Dermis microvascular lymphatic vessel endothelial cell (primary cell): Measurements from ENCODE around the gene RNMT. TPM values are rescaled to one million over a fixed set of nuclear protein-coding genes. Genes with fewer than 3 reads are reported as not detected.
"Not testable (repeated sequence)": the region's sequence is repeated elsewhere in the genome, so short reads cannot be mapped to it uniquely, and the experiment has no call there.

ENCODE experiments used
- DNase-seq, 2 donors: peaks; one replicate each; pipeline versions ENCODE4 v3.0.0 to v3.0.0-alpha.2; 2010; ENCODE audit warnings: low read depth in 2 of 2
- total RNA-seq: library from RNA; depleted of rRNA; stranded (reverse); fragments of >200 nt; gene quantifications from 2 replicates; pipeline ENCODE4 v1.2.1, GENCODE V29; 2014

RNMT gene
- total RNA-seq, 1 donor from 2014 or later: 16.8 TPM

DNA sequence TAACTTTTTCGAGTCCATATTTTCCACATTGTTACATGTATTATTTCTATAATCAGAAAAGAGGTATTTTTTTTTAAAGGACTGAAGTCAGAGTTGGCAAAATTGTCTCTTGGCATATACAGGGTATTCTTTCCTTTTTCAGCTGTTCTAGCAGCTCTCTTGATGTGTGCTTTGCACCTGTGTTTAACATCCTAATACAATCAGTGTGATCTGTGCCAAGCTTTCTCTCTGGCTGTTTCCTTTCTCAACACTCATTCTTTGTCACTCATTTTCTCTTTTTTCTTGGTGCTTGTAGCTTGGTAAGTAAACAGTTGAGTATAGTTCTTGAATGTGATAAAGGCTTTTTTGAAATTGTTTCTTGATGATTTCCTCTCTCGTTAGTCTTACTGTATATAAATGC lies 9.2 kb downstream of the RNMT start:
- peak in 1 of 2 donors; percentile 22 for DNase-seq

DNA sequence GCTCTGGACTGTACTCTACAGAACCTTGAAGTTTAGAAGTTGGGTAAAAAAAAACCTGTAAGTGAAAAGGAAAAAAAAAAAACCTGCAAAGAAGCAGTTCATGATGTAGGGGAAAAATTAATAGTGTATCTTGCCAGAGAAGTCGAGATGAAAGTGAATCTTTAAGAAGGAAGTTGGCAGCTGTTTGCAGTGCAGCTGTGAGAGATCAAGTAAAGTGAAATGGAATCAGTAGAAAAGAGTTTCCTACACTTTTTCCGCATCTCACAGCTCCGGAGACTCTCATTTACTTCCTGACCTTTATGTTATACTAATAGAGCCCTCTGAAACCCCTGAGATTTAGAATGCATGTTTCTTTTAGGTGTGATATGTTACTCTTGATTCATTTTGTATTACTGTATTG lies 19.2 kb downstream of the RNMT start:
- DNase-seq: no peak

DNA sequence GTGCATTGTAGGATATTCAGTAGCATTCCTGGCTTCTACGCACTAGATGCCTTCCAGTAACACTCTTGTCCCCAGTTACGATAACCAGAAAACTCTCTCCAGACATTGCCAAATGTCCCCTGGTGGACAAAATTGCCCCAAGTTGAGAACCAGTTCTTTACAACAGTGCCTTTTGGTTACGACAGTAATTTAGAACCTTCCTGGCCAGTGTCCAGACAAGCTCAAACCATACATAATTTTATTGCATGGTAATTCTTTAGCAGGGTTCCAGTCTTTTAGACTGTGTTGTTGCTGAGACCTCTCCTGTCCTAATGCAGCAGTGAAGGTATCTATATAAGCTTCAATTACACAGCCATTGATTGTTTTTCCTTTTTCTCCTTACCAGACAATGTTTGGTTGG lies 20.2 kb downstream of the RNMT start:
- DNase-seq: no peak

DNA sequence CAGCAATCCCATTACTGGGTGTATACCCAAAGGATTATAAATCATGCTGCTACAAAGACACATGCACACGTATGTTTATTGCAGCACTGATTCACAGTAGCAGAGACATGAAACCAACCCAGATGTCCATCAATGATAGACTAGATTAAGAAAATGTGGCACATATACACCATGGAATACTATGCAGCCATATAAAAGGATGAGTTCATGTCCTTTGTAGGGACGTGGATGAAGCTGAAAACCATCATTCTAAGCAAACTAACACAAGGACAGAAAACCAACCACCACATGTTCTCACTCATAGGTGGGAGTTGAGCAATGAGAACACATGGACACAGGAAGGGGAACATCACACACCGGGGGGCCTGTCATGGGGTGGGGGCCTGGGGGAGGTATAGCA lies 25.1 kb downstream of the RNMT start:
- not testable (repeated sequence) for DNase-seq

DNA sequence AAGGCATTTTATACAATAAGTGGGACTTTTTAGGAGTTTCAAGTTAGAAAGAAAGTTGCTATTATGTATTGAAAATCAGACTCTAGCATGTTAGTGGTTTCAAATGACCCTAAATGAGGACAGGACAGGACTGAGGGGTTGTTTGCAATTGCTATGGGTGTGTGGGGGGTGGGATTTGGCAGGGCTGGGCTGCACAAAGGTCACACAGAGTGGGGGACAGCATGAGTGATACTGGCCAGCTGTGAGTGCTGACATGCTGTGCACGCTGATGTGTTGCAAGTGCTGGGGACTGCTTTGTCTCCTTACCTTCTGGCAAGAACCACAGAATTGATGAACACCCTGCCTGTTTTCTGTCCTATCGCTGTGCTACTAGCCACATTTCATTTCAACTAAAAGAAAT lies 29.8 kb downstream of the RNMT start:
- no peak for DNase-seq

DNA sequence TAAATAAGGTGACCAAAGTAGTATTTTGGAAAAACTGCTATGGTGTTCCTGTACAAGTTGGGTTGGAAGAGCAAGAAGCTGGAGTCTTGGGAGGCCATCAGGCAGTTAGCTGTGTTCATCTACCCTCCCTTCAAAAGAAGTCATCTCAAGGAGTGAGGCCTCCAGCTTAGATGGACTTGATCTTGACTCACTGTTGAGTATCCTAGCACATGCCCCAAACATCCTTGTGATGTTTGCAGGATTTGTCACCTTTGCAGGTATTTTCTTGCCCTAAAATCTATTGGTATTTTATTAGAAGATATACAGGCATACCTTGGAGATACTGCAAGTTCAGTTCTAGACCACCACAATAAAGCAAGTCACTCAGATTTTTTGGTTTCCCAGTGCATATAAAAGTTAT lies 30.2 kb downstream of the RNMT start:
- DNase-seq: no peak

DNA sequence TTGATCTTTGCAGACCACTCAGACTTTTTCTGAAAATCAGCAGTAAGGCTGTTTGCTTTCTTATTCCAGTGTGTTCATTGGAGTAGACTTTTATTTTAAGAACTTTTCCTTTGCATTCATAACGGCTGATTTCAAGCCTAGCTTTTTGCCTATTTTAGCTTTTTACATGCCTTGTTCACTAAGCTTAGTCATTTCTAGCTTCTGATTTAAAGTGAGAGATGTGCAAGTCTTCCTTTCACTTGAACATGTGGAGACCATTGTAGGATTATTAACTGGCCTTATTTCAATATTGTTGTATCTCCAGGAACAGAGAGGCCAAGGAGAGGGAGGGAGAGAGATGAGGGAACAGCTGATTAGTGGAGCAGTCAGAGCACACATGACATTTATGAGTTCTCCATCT lies 32.1 kb downstream of the RNMT start:
- no peak for DNase-seq

DNA sequence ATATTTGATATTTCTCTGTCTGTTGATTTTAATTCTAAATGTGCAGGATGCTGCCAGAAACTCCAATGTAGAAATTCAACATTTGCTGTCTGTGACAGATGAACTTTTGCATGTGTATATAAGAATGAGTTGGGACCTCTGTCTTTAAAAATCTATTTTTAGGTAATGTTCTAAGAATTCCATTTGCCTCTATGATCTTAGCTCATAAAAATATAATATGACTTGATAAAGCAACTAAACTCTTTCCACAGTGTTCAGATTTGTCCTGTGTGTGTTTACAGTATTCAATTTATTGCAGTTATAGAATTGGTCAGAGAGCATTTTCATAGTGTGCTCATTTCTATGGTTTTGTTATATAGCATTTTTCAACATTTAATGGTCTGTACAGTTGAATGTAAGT lies 33.6 kb downstream of the RNMT start:
- DNase-seq: no peak

DNA sequence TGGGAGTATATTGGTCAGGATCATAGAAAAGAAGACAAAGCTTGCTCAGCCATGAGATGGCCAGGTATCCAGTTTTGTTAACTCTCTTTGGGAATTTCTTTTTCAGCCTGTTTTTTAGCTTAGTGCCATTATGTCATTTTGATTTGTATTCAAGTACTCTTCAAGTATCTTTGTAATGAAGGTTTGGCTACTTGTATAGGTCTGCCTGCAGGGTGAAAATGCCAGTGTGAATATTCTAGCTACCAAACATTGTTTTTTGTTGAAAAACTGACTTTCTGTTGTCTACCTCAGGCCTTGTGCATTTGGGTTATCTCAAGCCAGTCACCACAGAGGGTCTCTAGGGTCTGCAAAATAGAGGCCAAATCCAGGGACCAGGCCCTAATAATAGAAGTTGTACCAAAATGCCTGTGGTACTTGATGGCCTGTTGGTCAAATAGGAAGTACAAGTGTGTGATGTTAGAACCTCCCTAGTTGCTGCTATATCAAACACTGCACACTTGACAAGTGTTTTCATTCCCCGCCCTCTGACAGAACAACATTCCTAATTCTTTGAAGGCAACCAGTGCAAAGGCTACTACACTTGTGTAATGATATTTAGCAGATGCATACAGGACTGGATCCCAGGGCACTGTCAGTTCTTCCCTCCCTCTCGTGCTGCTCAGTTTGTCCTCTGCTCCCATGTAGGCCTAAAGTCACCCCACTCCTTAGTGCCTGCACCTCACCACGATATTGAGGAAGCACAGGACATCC lies 36.4 kb downstream of the RNMT start:
- DNase-seq: no peak

DNA sequence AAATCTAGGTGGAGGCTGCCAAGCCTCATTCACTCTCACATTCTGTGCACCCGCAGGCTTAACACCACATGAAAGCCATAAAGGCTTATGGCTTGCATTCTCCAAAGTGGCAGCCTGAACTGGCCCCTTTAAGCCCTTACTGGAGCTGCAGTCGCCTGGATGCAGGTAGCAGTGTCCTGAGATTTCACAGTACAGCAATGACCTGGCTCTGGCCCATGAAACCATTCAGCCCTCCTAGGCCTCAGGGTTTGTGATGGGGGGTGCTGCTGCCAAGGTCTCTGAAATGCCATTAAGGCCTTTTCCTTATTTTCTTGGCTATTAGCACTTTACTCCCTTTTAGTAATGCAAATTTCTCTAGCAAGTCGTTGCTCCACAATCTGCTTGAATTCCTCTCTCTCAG lies 48.6 kb downstream of the RNMT start:
- DNase-seq: no peak

DNA sequence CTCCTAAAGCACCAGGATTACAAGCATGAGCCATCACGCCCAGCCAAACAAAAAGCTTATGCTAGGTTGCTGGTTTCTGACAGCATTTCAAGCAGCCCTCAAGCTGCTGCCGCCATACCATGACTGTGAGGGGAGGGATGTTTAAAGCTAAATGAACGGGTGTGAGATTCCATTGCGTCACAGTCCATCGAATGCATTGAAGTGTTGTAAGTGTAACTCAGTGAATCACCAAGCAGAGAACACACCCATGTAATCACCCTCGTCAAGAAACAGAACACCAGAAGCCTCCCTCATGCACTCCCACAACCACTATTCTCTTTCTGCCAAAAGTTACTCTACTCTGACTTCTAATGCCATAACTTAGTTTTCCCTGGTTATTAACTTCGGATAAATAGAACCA lies 64.7 kb downstream of the RNMT start:
- no peak for DNase-seq

DNA sequence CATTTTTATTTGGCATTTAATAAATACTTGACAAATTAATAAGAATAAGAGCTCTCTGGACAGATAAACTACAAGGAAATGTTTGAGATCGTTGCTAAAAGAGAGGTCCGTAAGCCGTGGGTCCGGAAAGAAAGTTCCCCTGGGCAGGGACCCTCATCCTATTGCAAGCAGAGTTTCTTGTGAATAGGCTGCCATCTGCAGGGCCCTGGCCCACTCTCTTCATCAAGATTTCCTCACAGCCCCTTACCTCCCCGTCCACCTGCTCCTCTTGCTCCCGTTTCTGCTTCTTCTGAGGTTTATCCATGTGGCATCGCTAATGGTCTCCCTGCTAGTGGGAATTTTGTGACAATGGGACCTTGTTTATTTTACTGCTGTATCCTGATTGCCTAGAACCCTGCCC lies 67.3 kb downstream of the RNMT start:
- no peak for DNase-seq

DNA sequence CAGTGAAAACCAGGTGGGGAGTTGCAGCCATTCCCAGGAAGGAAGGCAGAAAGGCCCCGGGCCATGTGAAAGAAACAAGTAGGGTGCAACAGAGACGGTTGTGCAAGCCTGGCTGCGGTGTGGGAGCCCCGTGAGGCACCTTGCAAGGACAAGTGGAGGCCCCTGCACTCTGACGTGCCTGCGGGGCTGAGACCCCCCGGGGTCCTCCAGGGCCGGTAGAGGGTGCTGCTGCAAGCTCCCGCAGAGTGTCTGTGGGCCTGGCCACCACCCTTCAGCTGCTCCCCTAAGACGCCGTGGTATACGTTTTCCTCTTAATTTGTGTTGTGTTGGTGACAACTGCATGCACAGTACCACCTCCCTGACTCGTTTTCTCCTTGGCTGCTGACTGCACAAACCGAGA lies 70.0 kb downstream of the RNMT start:
- no peak for DNase-seq

DNA sequence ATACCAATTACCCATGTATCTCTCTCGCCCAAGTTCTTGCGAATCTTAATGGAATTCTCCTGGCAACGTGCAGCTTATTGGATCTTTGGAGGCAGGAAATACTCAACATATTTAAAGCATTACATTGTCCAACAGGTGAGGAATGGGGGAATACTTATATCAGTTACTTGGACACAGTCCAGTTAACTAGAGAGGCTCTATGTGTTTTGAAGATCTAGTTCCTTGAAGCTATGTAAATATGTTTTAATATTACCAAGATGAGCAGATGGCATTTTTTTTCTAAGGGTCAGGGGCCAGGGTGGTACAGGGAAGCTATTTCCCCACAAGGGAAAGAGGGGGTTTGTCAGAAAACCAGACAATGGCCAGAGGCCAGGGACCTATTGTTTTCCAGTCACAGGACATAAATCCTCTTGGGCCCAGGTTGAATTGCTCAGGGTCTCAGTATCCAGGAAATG lies 70.7 kb downstream of the RNMT start:
- peak; percentile 49 to 82 for DNase-seq

DNA sequence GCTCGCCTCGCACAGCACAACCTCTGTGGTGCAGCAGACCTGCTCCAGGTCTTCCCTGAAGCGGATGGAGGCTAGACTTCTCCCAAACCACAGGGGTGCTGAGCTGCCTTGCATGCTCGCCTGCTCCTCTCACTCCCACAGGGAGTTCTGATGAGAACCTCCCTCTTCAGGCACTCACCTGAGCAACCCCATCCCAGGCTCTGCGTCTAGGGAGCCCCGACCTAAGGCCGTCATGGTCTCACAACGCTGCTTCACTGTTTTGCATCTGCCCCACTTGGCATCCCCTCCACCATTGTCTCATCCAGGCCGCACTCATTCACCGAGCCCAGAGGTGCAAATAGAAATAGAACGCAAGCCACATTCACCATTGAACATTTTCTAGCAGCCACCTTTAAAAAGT lies 72.9 kb downstream of the RNMT start:
- DNase-seq: no peak

DNA sequence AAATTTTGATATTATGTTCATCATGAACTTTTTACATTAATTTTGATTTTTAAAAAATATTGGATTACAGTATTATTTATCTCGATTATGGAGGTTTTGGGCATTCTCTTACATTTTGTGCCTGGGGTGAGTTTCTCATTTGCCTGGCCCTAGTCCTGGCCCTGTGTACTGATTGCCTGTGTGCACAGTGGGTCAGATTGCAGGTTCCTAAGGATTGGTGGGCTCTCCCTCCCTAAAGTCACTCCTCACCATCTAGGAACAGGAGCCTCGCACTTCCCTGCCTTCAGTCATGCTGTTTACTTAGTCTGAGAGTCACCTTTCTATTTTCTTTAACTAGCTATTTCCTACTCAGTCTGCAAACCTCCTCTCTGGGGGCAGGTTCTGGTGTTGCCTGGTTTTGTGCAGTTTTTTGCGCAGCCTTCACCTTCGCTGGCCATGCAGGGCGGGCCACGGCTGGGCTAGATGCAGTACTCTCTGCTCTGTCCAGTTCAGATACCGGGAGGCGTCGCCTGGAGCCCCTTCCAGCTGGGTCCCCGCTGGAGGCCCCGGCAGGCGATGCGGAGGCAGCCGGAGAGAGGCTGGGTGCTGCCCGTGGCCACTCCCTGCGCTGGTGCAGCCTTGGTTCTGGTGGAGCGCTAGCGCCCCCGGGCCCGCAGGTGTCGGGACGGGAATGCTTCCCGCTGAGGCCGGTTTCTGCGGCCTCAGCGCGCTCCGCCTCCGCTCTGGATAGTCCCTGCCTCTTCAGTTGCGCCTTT lies 74.2 kb downstream of the RNMT start:
- peak in 1 of 2 donors; percentile 73 for DNase-seq

DNA sequence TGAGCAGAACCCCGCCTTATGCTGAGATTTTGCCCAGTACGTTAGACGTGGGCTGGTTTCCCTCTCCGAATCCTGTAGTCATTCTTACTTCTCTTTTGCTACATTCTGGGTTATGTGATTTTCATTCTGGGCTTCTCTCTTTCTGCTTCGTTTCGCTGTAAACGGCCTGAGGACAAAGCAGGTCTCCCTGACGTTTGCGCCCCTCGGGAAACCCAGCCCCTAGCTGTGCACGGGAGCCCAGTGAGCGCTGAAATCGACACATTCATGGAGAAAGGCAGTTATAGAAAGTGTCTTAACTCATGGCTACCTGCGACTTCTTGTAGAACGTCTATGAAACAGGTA lies 74.8 kb downstream of the RNMT start:
- no peak for DNase-seq

DNA sequence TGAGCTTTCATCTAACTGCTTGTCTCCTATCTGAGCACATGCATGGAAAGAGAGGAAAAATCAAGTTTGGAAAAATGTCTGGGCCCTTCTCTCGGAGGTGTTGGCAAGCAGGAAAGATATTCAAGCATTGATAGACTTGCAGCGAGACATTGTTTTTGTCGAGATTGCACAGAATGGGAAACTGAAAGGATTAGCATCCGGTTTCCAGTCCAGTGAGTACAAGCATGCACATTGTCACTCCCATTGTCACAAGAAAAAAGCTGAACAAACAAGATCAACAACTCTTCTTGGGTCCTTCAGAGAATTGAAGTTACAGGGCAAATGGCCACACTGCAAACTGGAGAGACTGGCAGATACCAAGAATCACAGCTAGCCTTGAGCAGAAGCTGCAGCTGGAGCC lies 77.8 kb downstream of the RNMT start:
- DNase-seq: peak in 1 of 2 donors; percentile 46

DNA sequence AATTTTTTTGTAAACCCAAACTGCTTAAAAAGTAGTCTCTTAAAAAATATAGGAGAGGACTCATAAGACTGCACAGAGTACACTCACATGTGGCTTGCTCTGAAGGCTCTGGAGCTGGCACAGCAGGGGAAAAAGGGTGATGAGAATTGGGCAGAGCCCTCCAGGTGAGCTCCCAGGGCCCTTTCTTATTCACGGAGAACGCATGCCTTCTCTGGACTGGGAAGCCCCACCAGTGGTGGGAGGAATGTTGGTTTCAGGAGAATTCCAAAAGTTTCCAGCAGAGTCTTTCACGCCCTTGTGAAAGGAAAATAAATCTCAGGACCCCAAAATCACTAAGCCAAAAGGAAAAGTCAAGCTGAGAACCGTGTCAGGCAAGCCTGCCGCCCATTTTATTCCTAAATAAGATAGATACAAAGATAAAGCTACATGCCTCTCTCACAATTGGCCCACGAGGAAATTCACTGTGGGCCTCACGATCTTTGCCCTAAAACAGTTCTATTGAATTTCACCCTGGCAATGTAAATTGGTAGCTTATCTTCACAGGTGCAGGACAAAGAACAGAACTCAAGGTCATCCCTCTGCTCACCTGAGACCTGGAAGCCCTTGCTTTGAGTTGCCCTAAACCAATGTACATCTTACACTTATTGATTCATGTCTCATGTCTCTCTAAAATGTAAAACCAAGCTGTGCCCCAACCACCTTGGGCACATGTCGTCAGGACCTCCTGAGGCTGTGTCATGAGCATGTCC lies 82.0 kb downstream of the RNMT start:
- no peak for DNase-seq

DNA sequence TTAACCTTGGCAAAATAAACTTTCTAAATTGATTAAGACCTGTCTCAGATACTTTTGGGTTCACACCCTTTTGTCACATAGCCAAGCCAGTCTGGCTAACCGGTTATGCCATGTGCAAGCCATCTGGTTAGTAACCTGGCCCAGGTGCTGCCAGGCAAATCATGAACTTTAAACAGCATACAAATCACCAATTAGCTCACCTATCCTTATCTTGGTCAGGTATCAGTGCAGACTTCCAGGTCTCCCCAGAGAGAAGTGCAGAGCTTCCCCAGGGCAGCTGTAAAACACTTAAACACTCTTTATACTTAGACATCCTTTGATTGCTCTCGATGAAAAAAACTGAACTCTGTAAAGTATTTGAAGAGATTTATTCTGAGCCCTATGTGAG lies 82.6 kb downstream of the RNMT start:
- DNase-seq: no peak

DNA sequence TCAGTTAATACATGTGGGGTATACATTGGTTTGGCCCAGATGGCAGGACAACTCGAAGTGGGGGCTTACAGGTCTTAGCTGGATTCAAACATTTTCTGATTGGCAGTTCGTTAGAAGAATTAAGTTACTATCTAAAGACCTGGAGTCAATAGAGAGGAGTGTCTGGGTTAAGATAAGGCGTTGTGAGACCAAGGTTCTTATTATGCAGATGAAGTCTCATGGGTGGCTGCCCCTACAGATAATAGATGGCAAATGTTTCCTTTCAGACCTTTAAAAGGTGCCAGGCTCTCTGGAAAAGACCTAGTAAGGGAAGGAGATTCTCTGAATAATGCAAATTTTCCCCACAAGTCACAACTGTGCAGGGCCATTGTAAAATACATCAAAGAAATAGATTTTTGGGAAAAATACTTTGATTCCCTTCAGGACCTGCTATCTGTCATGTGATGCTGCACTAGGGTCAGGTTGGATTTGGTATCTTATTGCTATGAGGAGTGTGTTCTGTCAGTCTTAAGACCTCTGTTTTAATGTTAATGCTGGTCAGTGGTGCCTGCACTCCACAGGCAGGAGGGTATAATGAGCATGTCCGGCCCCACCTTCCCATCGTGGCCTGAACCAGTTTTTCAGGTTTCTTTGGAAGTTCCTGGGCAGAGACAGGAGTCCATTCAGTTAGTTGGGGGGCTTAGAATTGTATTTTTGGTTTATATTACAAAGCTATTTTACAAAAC lies 83.2 kb downstream of the RNMT start:
- no peak for DNase-seq

DNA sequence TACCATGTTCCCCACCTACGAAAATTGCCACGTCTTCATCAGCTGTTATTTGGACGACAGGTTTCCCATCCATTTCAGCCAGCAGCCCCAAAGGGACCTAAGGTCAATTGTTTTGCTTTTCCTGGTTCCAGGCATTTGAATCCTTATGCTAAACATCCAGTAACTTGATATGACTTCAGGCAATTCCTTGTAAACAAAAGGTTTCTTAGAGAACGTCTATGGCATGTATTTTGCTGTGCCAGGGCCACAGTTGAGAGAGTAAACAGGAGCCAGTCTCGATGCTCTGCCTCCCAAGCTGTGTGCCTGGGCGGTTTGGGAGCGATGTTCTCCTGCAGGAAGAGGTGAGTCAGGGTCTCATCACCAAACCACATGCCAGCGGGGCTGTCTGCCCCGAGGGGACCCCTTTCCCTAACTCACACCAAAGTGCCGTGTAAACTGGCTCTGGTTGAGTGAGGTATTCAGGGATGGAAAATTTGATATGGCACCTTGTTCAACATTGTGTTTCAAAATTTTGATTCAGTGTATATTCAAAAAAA lies 84.5 kb downstream of the RNMT start:
- DNase-seq: no peak
